ENCODE measurements around the gene AFG3L2. TPM values are rescaled to one million over a fixed set of nuclear protein-coding genes. Genes with fewer than 3 reads are reported as not detected.

Gene AFG3L2
- total and polyA plus RNA-seq, 2 of the 13 experiments (the other 11 are each of a cell fraction or from before 2014, with no cell fraction given), result 28.6 to 86.9 TPM

DNA sequence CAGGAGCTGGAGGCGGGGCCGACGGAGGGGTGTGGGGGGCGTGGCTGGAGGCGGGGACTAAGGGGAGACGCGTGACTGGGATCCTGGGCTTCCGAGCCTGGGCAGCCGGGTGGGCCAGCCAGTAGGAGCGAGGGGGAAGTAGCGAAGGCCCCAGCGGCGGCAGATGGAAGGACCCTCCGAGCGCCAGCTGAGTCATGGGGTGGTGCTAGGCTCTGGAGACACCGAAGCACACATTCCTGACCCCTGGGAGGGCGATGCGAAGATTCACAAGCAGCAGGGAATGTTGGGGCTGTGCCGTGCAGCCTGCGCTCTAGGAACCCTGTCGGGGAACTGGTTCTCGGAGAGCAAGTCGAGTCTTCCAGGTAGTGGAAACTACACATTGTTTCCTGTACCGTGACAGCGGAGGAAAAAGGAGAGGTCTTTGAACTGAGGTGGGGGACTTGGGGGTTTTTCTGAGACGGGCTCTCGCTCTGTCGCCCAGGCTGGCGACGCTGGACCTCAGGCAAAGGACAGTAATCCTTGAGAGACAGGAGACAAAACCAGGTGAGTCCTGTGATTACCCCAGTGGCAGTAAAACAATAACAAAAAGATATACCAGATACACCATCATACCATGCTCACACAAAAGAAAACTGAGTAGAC lies 650 bp upstream of the AFG3L2 start (continued):
- TF ChIP-seq SRSF4 (IDR thresholded peaks at IDR 0.05; ENCODE audit: low read depth, low read length, poor library complexity, severe bottlenecking) (no peak), GFI1 (CRISPR knock-in tag; IDR thresholded peaks at IDR 0.05; ENCODE audit: borderline replicate concordance) (0 out of 2 replicates have a peak, but pooled peaks have one; percentile 15), HNRNPL (IDR thresholded peaks at IDR 0.05; ENCODE audit: low read depth, low read length) (no peak), CHD2 (IDR thresholded peaks at IDR 0.05; ENCODE audit: low read depth, low read length) (no peak), CAMTA2 (CRISPR knock-in tag; IDR thresholded peaks at IDR 0.05; ENCODE audit: borderline replicate concordance) (no peak), BRCA1 (CRISPR knock-in tag; IDR thresholded peaks at IDR 0.05) (no peak), ZNF501 (CRISPR knock-in tag; IDR thresholded peaks at IDR 0.05) (peak; percentile 83), GATAD1 (CRISPR knock-in tag; IDR thresholded peaks at IDR 0.05) (peak; percentile 50; the same call in 1 of the 2 replicates), ZSCAN29 (CRISPR knock-in tag; conservative IDR thresholded peaks at IDR 0.05) (no peak), POGZ (CRISPR knock-in tag; IDR thresholded peaks at IDR 0.05) (no peak), POLR2G (IDR thresholded peaks at IDR 0.05; ENCODE audit: low read depth, low read length) (peak; percentile 63), ZSCAN22 (CRISPR knock-in tag; IDR thresholded peaks at IDR 0.05) (no peak), ZNF724P (CRISPR knock-in tag; IDR thresholded peaks at IDR 0.05; ENCODE audit: borderline replicate concordance) (0 out of 2 replicates have a peak, but pooled peaks have one; percentile 61), KLF15 (CRISPR knock-in tag; IDR thresholded peaks at IDR 0.05; ENCODE audit: borderline replicate concordance) (no peak), GPN1 (CRISPR knock-in tag; IDR thresholded peaks at IDR 0.05; ENCODE audit: borderline replicate concordance) (no peak), EZH2 (conservative IDR thresholded peaks at IDR 0.05; ENCODE audit: low read depth, low read length) (no peak), NFYB (CRISPR knock-in tag; IDR thresholded peaks at IDR 0.05) (peak; percentile 70), ZNF777 (CRISPR knock-in tag; IDR thresholded peaks at IDR 0.05) (no peak), KDM2A (CRISPR knock-in tag; IDR thresholded peaks at IDR 0.05; ENCODE audit: borderline replicate concordance, low read depth) (no peak; the same call in 1 of the 2 replicates), ZNF333 (CRISPR knock-in tag; IDR thresholded peaks at IDR 0.05; ENCODE audit: borderline replicate concordance) (no peak), ZNF3 (CRISPR knock-in tag; IDR thresholded peaks at IDR 0.05) (no peak), PLRG1 (conservative IDR thresholded peaks at IDR 0.05) (no peak), SETDB1 (CRISPR knock-in tag; IDR thresholded peaks at IDR 0.05; ENCODE audit: borderline replicate concordance) (no peak), NCOR1 (IDR thresholded peaks at IDR 0.05; ENCODE audit: borderline replicate concordance, low read length) (no peak)
- TF ChIP-seq, protein P1, sequence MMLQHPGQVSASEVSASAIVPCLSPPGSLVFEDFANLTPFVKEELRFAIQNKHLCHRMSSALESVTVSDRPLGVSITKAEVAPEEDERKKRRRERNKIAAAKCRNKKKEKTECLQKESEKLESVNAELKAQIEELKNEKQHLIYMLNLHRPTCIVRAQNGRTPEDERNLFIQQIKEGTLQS (CRISPR knock-in tag; IDR thresholded peaks at IDR 0.05), result 0 out of 2 replicates have a peak, but pooled peaks have one; percentile 38
- TF ChIP-seq, protein P2, sequence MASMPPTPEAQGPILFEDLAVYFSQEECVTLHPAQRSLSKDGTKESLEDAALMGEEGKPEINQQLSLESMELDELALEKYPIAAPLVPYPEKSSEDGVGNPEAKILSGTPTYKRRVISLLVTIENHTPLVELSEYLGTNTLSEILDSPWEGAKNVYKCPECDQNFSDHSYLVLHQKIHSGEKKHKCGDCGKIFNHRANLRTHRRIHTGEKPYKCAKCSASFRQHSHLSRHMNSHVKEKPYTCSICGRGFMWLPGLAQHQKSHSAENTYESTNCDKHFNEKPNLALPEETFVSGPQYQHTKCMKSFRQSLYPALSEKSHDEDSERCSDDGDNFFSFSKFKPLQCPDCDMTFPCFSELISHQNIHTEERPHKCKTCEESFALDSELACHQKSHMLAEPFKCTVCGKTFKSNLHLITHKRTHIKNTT (CRISPR knock-in tag; IDR thresholded peaks at IDR 0.05), result no peak
- TF ChIP-seq, protein P3, sequence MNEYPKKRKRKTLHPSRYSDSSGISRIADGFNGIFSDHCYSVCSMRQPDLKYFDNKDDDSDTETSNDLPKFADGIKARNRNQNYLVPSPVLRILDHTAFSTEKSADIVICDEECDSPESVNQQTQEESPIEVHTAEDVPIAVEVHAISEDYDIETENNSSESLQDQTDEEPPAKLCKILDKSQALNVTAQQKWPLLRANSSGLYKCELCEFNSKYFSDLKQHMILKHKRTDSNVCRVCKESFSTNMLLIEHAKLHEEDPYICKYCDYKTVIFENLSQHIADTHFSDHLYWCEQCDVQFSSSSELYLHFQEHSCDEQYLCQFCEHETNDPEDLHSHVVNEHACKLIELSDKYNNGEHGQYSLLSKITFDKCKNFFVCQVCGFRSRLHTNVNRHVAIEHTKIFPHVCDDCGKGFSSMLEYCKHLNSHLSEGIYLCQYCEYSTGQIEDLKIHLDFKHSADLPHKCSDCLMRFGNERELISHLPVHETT (CRISPR knock-in tag; conservative IDR thresholded peaks at IDR 0.05), result no peak
- TF ChIP-seq, protein P4, sequence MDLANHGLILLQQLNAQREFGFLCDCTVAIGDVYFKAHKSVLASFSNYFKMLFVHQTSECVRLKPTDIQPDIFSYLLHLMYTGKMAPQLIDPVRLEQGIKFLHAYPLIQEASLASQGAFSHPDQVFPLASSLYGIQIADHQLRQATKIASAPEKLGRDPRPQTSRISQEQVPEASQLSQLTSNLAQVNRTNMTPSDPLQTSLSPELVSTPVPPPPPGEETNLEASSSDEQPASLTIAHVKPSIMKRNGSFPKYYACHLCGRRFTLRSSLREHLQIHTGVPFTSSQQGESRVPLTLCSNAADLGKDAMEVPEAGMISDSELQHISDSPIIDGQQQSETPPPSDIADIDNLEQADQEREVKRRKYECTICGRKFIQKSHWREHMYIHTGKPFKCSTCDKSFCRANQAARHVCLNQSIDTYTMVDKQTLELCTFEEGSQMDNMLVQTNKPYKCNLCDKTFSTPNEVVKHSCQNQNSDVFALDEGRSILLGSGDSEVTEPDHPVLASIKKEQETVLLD (CRISPR knock-in tag; IDR thresholded peaks at IDR 0.05; ENCODE audit: low read depth), result no peak

Data from HepG2 (cell line).